OCI-LY1 (cell line): ENCODE data around the gene DOCK2.

Experiments used
- H2AFZ ChIP-seq: fragments of 200-600 bp; sonication (generic), shearing (Covaris generic); 2 replicates; pipeline ENCODE4 v1.6.0; 2014; ENCODE audit warnings: antibody characterized with exemption, mild to moderate bottlenecking, low read length
- H3F3A ChIP-seq: fragments of 200-600 bp; sonication (generic), shearing (Covaris generic); 2 replicates; pipeline ENCODE4 v1.6.0; 2014; ENCODE audit warnings: mild to moderate bottlenecking, antibody characterized with exemption, low read length, moderate library complexity; ENCODE audit not compliant: insufficient read depth
- H3K27ac ChIP-seq: fragments of 200-600 bp; sonication (generic); 2 replicates; pipeline ENCODE4 v1.5.1; 2014; ENCODE audit warnings: low read length, mixed run types, mild to moderate bottlenecking, low read depth; ENCODE audit not compliant: poor library complexity, severe bottlenecking
- H3K27me3 ChIP-seq: fragments of 200-600 bp; sonication (generic); 2 replicates; pipeline ENCODE4 v1.6.0; 2014; ENCODE audit warnings: antibody characterized with exemption, mild to moderate bottlenecking, low read length, moderate library complexity; ENCODE audit not compliant: insufficient read depth
- H3K36me3 ChIP-seq: fragments of 200-600 bp; sonication (generic); 2 replicates; pipeline ENCODE4 v1.6.1; 2014; ENCODE audit warnings: mild to moderate bottlenecking, antibody characterized with exemption, low read length, moderate library complexity, mixed read lengths; ENCODE audit not compliant: insufficient read depth
- H3K4me1 ChIP-seq: fragments of 200-600 bp; sonication (generic); 2 replicates; pipeline ENCODE4 v1.5.1; 2014; ENCODE audit warnings: mild to moderate bottlenecking, low read length, moderate library complexity; ENCODE audit not compliant: insufficient read depth, severe bottlenecking
- H3K4me2 ChIP-seq: fragments of 200-600 bp; sonication (generic), shearing (Covaris generic); 2 replicates; pipeline ENCODE4 v1.6.1; 2014; ENCODE audit warnings: low read length
- H3K4me3 ChIP-seq: fragments of 200-600 bp; sonication (generic); 2 replicates; pipeline ENCODE4 v1.5.1; 2014; ENCODE audit warnings: low read length, low read depth, mild to moderate bottlenecking, mixed read lengths; ENCODE audit not compliant: poor library complexity, severe bottlenecking
- H3K79me2 ChIP-seq: fragments of 200-600 bp; shearing (Covaris generic); 2 replicates; pipeline ENCODE4 v1.6.1; 2016; ENCODE audit warnings: mixed run types, low read length, mixed read lengths; ENCODE audit not compliant: insufficient read depth
- H3K9ac ChIP-seq: fragments of 200-600 bp; sonication (generic), shearing (Covaris generic); 2 replicates; pipeline ENCODE4 v1.6.1; 2014; ENCODE audit warnings: mild to moderate bottlenecking, low read length, mixed read lengths
- H3K9me2 ChIP-seq: fragments of 200-600 bp; sonication (generic), shearing (Covaris generic); 2 replicates; pipeline ENCODE4 v1.6.1; 2014; ENCODE audit warnings: low read depth, mild to moderate bottlenecking, low read length, mixed read lengths
- H3K9me3 ChIP-seq: fragments of 200-600 bp; shearing (Covaris generic); 2 replicates; pipeline ENCODE4 v1.6.1; 2014; ENCODE audit warnings: low read length, mixed read lengths
- H4K20me1 ChIP-seq: fragments of 200-600 bp; sonication (generic), shearing (Covaris generic); 2 replicates; pipeline ENCODE4 v1.6.0; 2016; ENCODE audit warnings: mild to moderate bottlenecking, low read length; ENCODE audit not compliant: insufficient read depth
- EZH2 ChIP-seq: fragments of 200-600 bp; sonication (generic), shearing (Covaris generic); IDR thresholded peaks from 2 replicates; pipeline ENCODE4 v1.8.0; 2017; ENCODE audit warnings: borderline replicate concordance, mixed run types, mild to moderate bottlenecking, antibody characterized with exemption, low read length, moderate library complexity, mixed read lengths
- TF ChIP-seq, protein P1 (sequence below): fragments of 200-600 bp; sonication (generic), shearing (Covaris generic); IDR thresholded peaks from 2 replicates; pipeline ENCODE4 v1.5.1; 2017; ENCODE audit warnings: mild to moderate bottlenecking, antibody characterized with exemption, low read length, moderate library complexity, mixed read lengths

Gene DOCK2

DNA sequence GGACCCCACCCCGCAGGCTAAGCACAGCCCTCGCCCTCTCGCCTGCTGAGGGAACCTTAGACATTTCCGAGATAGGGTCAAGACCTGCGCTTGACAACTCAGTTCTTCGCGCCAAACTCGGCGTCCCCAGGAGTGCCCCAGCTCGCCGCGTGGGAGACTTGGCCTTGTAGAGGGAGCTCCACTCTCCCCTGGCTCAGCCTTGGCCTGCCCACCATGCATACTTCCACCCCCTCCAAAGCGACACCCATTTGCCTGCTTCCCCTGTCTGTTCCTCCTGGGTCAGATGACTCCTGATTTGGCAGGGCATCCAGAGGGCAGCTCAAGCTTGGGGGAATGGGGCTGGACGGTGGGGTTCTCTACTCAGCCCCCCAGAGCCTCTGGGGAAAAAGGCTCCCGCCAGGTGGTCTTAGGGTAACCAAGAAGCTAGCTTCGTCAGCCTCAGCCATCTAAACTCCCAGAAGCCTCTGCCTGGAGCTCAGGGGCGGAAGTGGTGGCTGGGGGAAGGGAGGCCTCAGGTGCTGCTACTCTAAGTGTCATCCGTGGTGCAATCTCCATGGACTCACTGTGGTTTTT is 560 bp downstream of the DOCK2 start:
- peak overlapping the region; percentile 94 for H3K9ac ChIP-seq
- H3K9me2 ChIP-seq, result no peaks in the 10 kb centered on the region
- H4K20me1 ChIP-seq, result no peaks in the 10 kb centered on the region
- peak overlapping the region; percentile 88 for H3K27ac ChIP-seq
- H3F3A ChIP-seq, result no peaks in the 10 kb centered on the region
- no peak overlapping the region for H2AFZ ChIP-seq
- peaks cover 47% of the 10 kb centered on the region for H3K79me2 ChIP-seq
- peaks cover 16% of the 10 kb centered on the region for H3K4me1 ChIP-seq
- TF ChIP-seq EZH2, result no peak
- TF ChIP-seq, protein P1, sequence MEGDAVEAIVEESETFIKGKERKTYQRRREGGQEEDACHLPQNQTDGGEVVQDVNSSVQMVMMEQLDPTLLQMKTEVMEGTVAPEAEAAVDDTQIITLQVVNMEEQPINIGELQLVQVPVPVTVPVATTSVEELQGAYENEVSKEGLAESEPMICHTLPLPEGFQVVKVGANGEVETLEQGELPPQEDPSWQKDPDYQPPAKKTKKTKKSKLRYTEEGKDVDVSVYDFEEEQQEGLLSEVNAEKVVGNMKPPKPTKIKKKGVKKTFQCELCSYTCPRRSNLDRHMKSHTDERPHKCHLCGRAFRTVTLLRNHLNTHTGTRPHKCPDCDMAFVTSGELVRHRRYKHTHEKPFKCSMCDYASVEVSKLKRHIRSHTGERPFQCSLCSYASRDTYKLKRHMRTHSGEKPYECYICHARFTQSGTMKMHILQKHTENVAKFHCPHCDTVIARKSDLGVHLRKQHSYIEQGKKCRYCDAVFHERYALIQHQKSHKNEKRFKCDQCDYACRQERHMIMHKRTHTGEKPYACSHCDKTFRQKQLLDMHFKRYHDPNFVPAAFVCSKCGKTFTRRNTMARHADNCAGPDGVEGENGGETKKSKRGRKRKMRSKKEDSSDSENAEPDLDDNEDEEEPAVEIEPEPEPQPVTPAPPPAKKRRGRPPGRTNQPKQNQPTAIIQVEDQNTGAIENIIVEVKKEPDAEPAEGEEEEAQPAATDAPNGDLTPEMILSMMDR, result no peak
- H3K27me3 ChIP-seq, result no peaks in the 10 kb centered on the region
- H3K9me3 ChIP-seq, result peaks cover 13% of the 10 kb centered on the region
- peak overlapping the region; percentile 74 for H3K4me3 ChIP-seq
- peaks cover 46% of the 10 kb centered on the region for H3K36me3 ChIP-seq
- H3K4me2 ChIP-seq, result peak overlapping the region; percentile 85

GRCh38 chr5:169641253-169641652 is 4.2 kb downstream of the DOCK2 start:
- no peak overlapping the region for H3K4me2 ChIP-seq
- no peak overlapping the region for H3K27ac ChIP-seq
- H2AFZ ChIP-seq, result no peak overlapping the region
- H3F3A ChIP-seq, result no peaks in the 10 kb centered on the region
- no peaks in the 10 kb centered on the region for H3K9me2 ChIP-seq
- H4K20me1 ChIP-seq, result no peaks in the 10 kb centered on the region
- H3K27me3 ChIP-seq, result no peaks in the 10 kb centered on the region
- H3K9ac ChIP-seq, result no peak overlapping the region
- peaks cover 13% of the 10 kb centered on the region for H3K9me3 ChIP-seq
- peaks cover 76% of the 10 kb centered on the region for H3K79me2 ChIP-seq
- no peak overlapping the region for H3K4me3 ChIP-seq
- TF ChIP-seq, protein P1, result no peak
- TF ChIP-seq EZH2, result no peak
- H3K4me1 ChIP-seq, result peaks cover 15% of the 10 kb centered on the region
- H3K36me3 ChIP-seq, result peaks cover 59% of the 10 kb centered on the region

DNA sequence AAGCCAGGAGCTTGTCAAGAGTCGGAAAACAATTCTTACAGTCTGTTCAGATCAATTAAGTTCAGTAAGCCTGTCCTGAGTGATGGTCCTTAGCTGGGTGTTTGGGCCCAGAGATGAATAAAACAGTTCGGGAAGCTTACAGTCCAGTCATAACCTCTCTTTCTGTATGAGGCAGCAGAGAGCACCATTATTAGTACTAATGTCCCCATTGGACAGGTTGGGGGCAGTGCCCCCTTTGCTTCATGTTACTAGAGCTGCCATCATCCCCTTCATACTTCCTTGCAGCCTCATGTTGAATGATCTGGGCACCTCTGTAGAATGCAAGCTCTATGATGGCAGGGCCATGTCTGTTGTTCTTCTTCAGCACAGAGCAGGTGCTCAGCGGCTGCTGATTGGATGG is 9.8 kb downstream of the DOCK2 start:
- Histone ChIP-seq H3K36me3 (peaks cover 46% of the 10 kb centered on the region), H3K9me3 (no peaks in the 10 kb centered on the region), H3K4me1 (peaks cover 22% of the 10 kb centered on the region), H3K79me2 (peaks cover 88% of the 10 kb centered on the region), H3K4me3 (no peak overlapping the region), H3K27ac (no peak overlapping the region), H3K9me2 (no peaks in the 10 kb centered on the region), H3F3A (no peaks in the 10 kb centered on the region), H2AFZ (no peak overlapping the region), H3K9ac (no peak overlapping the region), H4K20me1 (no peaks in the 10 kb centered on the region), H3K27me3 (no peaks in the 10 kb centered on the region), H3K4me2 (no peak overlapping the region)
- no peak for TF ChIP-seq EZH2
- TF ChIP-seq, protein P1, result no peak
